ENCODE data around the gene SEC22A. TPM values are rescaled to one million over a fixed set of nuclear protein-coding genes. Genes with fewer than 3 reads are reported as not detected.

SEC22A gene
- total RNA-seq, 1 donor from 2014 or later = 17.7 TPM

DNA sequence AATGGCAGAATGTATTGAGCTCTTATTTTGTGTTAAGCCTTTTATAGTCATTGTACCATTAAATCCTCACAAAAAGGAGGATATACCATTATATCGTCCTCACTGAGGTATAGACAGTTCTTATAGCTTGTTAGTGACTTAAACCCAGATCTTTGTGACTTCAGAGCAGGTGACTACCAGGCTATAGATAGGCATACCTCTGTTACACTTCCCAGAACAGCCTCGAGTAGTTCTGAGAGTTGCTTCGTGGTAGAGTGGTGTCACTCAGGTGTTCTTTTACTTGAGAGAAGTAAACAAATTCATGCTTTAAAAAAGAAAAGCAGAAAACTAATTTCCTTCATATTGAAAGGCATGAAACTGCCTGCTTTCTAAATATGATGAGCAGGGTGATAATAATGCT lies 59.9 kb downstream of the SEC22A start:
- H3K36me3 ChIP-seq = no peaks in the 10 kb centered on the region
- H3K27ac ChIP-seq = no peak overlapping the region
- intact Hi-C loops (cut with DNase I) = no loop called here
- H3K9me3 ChIP-seq = no peaks in the 10 kb centered on the region
- no peak for DNase-seq (ENCODE audit: extremely low spot score in 2 of 2)
- TF ChIP-seq POLR2AphosphoS5 (IDR thresholded peaks at IDR 0.05; ENCODE audit: insufficient read depth in 1 of 2, low read depth in 1 of 2) (no peak), POLR2A (IDR thresholded peaks at IDR 0.05) (no peak)
- TF ChIP-seq, protein P1, sequence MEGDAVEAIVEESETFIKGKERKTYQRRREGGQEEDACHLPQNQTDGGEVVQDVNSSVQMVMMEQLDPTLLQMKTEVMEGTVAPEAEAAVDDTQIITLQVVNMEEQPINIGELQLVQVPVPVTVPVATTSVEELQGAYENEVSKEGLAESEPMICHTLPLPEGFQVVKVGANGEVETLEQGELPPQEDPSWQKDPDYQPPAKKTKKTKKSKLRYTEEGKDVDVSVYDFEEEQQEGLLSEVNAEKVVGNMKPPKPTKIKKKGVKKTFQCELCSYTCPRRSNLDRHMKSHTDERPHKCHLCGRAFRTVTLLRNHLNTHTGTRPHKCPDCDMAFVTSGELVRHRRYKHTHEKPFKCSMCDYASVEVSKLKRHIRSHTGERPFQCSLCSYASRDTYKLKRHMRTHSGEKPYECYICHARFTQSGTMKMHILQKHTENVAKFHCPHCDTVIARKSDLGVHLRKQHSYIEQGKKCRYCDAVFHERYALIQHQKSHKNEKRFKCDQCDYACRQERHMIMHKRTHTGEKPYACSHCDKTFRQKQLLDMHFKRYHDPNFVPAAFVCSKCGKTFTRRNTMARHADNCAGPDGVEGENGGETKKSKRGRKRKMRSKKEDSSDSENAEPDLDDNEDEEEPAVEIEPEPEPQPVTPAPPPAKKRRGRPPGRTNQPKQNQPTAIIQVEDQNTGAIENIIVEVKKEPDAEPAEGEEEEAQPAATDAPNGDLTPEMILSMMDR (IDR thresholded peaks at IDR 0.05) = no peak
- no peaks in the 10 kb centered on the region for H3K27me3 ChIP-seq
- no peak overlapping the region for H3K4me3 ChIP-seq
- no peaks in the 10 kb centered on the region for H3K4me1 ChIP-seq

GRCh38 chr3:123262226-123262625 lies 60.5 kb downstream of the SEC22A start:
- no peaks in the 10 kb centered on the region for H3K36me3 ChIP-seq
- no peak for DNase-seq (ENCODE audit: extremely low spot score in 2 of 2)
- H3K4me1 ChIP-seq = no peaks in the 10 kb centered on the region
- H3K4me3 ChIP-seq = no peak overlapping the region
- intact Hi-C loops (cut with DNase I) = no loop called here
- no peaks in the 10 kb centered on the region for H3K9me3 ChIP-seq
- H3K27me3 ChIP-seq = no peaks in the 10 kb centered on the region
- H3K27ac ChIP-seq = no peak overlapping the region
- TF ChIP-seq POLR2AphosphoS5 (IDR thresholded peaks at IDR 0.05; ENCODE audit: insufficient read depth in 1 of 2, low read depth in 1 of 2) (no peak), POLR2A (IDR thresholded peaks at IDR 0.05) (no peak)
- TF ChIP-seq, protein P1 (IDR thresholded peaks at IDR 0.05) = no peak

GRCh38 chr3:123262868-123263267 lies 61.1 kb downstream of the SEC22A start:
- Histone ChIP-seq H3K27me3 (no peaks in the 10 kb centered on the region), H3K36me3 (no peaks in the 10 kb centered on the region), H3K9me3 (no peaks in the 10 kb centered on the region), H3K27ac (no peak overlapping the region), H3K4me1 (no peaks in the 10 kb centered on the region), H3K4me3 (no peak overlapping the region)
- DNase-seq (ENCODE audit: extremely low spot score in 2 of 2) = no peak
- intact Hi-C loops (cut with DNase I) = no loop called here
- no peak for TF ChIP-seq POLR2A (IDR thresholded peaks at IDR 0.05)
- TF ChIP-seq POLR2AphosphoS5 (IDR thresholded peaks at IDR 0.05; ENCODE audit: insufficient read depth in 1 of 2, low read depth in 1 of 2) = no peak

GRCh38 chr3:123263941-123264340 lies 62.2 kb downstream of the SEC22A start:
- no peak for DNase-seq (ENCODE audit: extremely low spot score in 2 of 2)
- Histone ChIP-seq H3K4me1 (no peaks in the 10 kb centered on the region), H3K27ac (no peak overlapping the region), H3K4me3 (no peak overlapping the region), H3K9me3 (no peaks in the 10 kb centered on the region), H3K27me3 (no peaks in the 10 kb centered on the region), H3K36me3 (no peaks in the 10 kb centered on the region)
- intact Hi-C loops (cut with DNase I) = no loop called here
- TF ChIP-seq POLR2A (IDR thresholded peaks at IDR 0.05) (no peak), POLR2AphosphoS5 (IDR thresholded peaks at IDR 0.05; ENCODE audit: insufficient read depth in 1 of 2, low read depth in 1 of 2) (no peak)
- TF ChIP-seq, protein P1 (IDR thresholded peaks at IDR 0.05) = no peak

DNA sequence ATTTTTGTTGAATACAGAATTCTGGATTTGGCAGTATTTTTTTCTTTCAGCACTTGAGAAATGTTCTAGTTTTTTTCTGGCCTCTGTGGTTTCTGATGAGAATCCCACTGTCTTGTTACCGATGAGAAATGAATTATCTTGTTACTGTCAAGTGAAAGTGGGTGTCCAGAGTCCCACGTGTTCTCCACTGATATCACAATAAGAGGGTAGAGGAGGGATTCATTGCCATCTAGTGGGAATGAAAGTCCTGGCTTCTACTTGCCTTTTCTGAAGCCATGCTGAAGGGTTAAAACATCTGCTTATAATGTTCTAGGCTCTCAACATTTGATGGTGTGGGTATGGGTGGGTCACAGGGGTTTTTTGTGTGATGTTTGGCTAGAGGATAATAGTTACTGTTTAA lies 66.1 kb downstream of the SEC22A start:
- Histone ChIP-seq H3K9me3 (no peaks in the 10 kb centered on the region), H3K36me3 (no peaks in the 10 kb centered on the region), H3K4me3 (no peak overlapping the region), H3K27me3 (no peaks in the 10 kb centered on the region), H3K4me1 (peaks cover 2% of the 10 kb centered on the region), H3K27ac (no peak overlapping the region)
- DNase-seq (ENCODE audit: extremely low spot score in 2 of 2) = no peak
- intact Hi-C loops (cut with DNase I) = no loop called here
- TF ChIP-seq POLR2AphosphoS5 (IDR thresholded peaks at IDR 0.05; ENCODE audit: insufficient read depth in 1 of 2, low read depth in 1 of 2) (no peak), POLR2A (IDR thresholded peaks at IDR 0.05) (no peak)
- TF ChIP-seq, protein P1 (IDR thresholded peaks at IDR 0.05) = no peak
